Suprapubic skin (tissue), 4 donors: ENCODE measurements around the gene GNB1.

Experiments
- EP300 ChIP-seq: sonication (generic); formaldehyde crosslinking; IDR thresholded peaks from one replicate; pipeline ENCODE4 v1.6.1; 2017; ENCODE audit warnings: antibody characterized with exemption
- POLR2A ChIP-seq, 2 donors: fragments of 450-650 bp; IDR thresholded peaks; one replicate each; pipeline ENCODE4 v1.6.1; 2017; ENCODE audit warnings: antibody characterized with exemption in 2 of 2, mild to moderate bottlenecking in 2 of 2, moderate library complexity in 2 of 2
- POLR2AphosphoS5 ChIP-seq, 3 donors: sonication (generic); formaldehyde crosslinking; IDR thresholded peaks; one replicate each; pipeline ENCODE4 v1.6.1; 2017; ENCODE audit warnings: antibody characterized with exemption in 3 of 3
- TF ChIP-seq, protein P1 (sequence below), 2 donors: fragments of 200-600 bp in 1 of 2; fragments of 450-650 bp in 1 of 2; sonication (generic) in 1 of 2; IDR thresholded peaks; one replicate each; pipeline ENCODE4 v1.5.1; 2016 to 2019; ENCODE audit warnings: antibody characterized with exemption in 2 of 2, mild to moderate bottlenecking in 1 of 2, moderate library complexity in 1 of 2

DNA sequence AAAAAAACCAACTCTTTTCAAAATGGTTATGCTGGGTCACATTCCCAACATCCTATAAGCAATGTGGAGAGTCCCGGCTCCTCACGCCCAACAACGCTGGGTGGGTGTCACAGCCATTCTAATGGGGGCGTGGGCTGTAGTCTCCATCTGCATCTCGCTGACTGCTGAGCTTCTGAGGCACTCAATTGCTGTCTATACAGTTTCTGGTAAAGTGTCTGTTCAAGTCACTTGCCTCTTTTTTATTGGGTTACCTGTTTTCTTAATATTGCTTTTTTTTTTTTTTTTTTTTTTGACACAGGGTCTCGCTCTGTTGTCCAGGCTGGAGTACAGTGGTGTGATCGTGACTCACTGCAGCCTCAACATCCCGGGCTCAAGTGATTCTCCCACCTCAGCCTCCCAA, 54.8 kb downstream of the GNB1 start:
- TF ChIP-seq, protein P1, sequence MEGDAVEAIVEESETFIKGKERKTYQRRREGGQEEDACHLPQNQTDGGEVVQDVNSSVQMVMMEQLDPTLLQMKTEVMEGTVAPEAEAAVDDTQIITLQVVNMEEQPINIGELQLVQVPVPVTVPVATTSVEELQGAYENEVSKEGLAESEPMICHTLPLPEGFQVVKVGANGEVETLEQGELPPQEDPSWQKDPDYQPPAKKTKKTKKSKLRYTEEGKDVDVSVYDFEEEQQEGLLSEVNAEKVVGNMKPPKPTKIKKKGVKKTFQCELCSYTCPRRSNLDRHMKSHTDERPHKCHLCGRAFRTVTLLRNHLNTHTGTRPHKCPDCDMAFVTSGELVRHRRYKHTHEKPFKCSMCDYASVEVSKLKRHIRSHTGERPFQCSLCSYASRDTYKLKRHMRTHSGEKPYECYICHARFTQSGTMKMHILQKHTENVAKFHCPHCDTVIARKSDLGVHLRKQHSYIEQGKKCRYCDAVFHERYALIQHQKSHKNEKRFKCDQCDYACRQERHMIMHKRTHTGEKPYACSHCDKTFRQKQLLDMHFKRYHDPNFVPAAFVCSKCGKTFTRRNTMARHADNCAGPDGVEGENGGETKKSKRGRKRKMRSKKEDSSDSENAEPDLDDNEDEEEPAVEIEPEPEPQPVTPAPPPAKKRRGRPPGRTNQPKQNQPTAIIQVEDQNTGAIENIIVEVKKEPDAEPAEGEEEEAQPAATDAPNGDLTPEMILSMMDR (IDR thresholded peaks at IDR 0.05) = no peak
- TF ChIP-seq POLR2AphosphoS5 (IDR thresholded peaks at IDR 0.05) = no peak
- TF ChIP-seq EP300 = no peak
- no peak for TF ChIP-seq POLR2A (IDR thresholded peaks at IDR 0.05)
